T-helper 22 cell (primary cell): ENCODE measurements around the gene RAPGEF4.
"Not testable (repeated sequence)": the region's sequence is repeated elsewhere in the genome, so short reads cannot be mapped to it uniquely, and the experiment has no call there.

Experiments
- DNase-seq: peaks from one replicate; pipeline ENCODE4 v3.0.0-alpha.2; 2020; ENCODE audit warnings: low read depth

Gene RAPGEF4

DNA sequence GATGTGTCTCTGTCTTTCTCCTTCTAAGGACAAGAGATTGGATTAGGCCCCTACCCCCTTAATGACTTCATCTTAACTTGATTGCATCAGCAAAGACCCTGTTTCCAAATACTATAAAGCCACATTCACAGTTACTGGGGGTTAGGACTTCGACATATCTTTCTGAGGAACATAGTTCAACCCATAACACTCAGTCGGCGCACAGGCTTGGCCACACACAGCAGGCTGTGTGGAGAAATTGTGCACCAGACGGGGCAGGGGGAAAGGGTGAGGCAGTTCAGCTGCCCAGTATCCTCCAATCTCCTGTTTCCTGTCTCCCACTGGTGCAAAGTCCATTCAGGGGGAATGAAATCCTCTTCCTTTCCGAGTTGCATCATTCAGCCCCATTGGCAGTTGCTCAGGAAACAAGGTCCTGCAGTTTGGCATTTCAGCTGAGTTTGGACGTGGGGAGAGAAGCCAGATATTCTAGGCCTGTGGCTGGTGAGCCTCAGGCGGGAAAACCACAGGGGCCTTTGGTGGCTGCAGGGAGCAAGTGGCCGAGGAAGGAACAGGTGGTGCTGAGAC lies 9.4 kb upstream of the RAPGEF4 start:
- DNase-seq, result no peak

- no peak for DNase-seq
Observed at GRCh38 chr2:172730411-172730810, 5.2 kb upstream of the RAPGEF4 start.

DNA sequence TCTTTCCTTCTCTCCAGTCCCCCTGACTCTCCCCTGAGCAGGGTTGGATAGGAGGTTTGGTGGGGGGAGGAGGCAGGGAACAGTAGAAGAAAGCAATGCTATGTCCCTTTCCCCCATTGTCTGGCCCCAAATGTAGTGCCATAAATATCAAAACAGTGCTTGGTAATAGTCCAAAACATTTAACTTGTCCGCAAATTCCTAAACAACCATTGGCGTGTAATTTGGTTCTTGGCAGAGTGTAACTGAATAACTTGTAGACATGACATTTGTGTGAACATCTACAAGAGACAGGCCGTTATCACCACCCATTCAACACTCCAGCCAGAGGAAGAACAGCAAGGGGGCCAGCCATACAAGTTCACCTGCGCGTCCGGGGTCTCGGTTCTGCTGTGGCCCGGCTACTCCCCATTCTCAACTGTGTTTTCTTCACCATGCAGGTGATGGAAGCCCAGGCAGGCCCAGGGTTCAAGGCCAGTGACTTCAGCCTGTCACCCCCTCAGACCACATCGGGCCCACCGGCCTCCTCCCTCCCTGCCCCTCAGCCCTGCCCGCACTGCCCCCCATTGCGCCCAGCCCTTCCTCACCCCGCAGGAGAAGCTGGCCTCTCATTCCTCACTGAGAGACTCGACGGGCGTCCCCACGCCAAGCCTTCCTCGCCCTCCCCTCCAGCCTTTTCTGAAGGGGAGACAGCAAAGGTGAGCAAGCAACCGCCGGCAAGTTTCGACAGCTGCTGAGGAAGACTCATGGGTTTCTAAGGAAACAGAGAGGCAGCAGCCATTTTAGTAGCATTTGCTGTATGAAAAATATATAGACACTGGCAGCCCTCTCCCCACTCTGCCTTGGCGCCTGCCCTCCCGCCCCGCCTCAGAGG lies 699 bp upstream of the RAPGEF4 start:
- no peak for DNase-seq

DNA sequence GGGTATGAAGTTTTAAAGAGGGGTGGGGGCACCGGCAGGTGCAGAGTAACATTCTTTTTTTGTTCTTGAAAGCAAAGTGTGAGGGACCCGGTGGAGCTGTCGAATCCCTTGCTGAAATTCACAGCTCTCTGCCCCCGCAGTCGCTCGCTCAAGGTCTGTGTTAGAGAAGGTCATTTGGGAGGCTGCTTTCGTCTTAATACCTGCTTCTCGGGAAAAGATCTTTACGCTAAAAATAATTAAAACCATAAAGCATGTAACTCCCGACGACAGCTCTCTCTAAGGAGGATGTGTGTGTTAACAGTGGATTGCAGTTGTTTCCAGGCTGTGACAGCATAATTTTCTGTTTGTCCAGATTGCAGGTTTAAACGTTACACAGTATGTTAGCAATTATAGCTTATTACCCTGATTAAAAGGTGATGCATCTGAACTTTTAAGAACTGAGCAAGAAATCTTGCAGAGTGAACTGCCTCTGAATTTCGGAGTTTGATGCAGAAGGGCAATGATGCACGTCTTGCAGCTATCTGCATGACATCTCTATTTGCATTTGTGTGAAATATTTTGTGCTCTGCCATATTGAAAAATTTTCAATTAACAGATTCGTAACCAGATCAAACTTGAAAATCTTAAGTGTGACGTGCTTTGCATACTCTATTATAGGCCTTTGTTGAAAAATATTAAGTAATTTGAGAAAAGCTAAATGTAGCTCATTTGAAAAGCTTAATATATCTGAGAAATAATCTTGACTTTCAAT lies 954 bp downstream of the RAPGEF4 start:
- DNase-seq, result no peak

DNA sequence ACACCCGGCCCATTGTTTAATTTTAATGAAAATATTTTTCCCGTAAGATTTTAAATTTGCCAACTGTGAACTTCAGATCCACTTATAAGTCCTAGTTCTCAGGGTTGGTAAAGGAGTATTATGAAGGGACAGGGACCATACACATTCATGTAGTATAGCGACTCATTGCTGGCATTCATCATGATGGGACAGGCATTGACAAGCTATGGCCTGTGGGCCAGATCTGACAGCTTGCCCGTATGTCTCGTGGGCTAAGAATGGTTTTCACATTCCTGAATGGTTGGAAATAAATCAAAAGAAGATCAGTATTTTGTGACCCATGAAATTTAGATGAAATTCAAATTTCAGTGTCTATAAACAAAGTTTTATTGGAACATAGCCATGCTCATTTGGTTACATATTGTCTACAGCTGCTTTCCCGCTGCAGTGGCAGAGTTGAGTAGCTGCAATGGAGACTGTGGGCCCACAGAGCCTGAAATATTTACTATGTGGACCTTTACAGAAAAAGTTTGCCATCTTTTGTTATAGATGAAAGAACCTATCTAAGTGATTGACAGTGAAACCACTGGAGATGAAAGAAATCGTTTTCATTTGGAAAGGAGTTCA lies 4.1 kb downstream of the RAPGEF4 start:
- DNase-seq, result no peak

DNA sequence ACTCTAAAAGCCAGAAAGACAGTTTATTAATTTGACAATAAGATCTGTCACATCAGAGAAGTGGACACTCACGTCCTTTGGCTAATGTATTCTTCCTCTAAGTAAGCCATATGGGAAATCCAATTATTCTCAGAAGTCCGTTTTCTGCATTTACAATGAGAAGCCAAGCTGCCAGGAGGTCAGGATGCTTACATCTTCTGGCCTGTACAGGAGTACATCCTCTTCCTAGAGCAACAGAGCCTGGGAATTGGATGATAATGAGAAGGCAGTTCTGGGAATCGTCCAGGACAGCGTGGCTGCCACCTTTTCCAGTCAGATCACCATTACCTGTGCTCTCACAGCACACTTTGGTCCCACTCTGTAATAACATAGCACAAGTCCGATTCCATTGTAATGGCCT lies 5.2 kb downstream of the RAPGEF4 start:
- DNase-seq, result no peak

GRCh38 chr2:172742931-172743540 lies 7.4 kb downstream of the RAPGEF4 start:
- no peak for DNase-seq

- no peak for DNase-seq
Observed at GRCh38 chr2:172743898-172744297, 8.3 kb downstream of the RAPGEF4 start.

DNA sequence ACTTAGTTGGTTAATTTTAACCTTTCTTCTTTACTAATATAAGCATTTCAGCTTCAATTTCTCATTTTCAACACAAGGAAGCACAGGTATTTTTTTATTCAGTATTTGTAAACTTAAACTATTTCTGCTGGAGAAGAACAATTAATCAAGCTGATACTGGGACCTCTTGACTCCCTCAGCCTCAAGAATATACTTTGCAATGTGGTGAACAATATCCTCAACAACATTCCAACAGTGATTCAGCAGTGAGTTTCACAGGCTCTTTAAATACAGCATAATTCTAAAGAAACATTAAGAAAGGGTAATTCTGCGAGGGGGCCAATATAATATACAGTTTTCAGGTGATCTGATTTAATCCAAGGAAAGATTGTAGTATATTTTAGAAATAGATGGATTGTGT lies 10.0 kb downstream of the RAPGEF4 start:
- DNase-seq, result no peak

DNA sequence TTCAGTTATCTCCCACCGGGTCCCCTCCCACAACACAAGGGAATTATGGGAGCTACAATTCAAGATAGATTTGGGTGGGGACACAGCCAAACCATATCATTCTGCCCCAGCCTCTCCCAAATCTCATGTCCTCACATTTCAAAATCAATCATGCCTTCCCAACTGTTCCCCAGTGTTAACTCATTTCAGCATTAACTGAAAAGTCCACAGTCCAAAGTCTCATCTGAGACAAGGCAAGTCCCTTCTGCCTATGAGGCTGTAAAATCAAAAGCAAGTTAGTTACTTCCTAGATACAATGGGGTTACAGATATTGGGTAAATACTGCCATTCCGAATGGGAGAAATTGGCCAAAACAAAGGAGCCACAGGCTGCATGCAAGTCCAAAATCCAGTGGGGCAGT lies 12.9 kb downstream of the RAPGEF4 start:
- not testable (repeated sequence) for DNase-seq

- DNase-seq, result no peak
Observed at GRCh38 chr2:172749388-172749787, 13.7 kb downstream of the RAPGEF4 start.

DNA sequence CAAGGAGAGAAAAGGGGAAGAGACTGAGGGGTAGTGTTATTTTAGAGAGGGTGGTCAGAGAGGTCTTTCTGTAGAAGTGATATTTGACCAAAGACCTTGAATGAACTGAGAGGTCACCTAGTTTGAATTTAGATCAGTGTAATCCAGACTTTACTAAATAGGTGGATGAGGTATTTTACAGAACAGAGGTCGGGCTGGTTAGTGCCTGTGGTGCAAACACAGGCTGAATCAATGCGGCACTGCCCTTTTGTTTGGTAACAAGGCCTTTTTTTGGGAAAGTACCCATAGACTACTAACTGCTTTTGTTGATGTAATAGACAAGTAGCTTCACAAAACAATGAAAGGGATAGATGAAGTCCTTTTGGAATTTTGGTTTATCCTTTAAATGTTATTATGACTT lies 15.9 kb downstream of the RAPGEF4 start:
- no peak for DNase-seq

DNA sequence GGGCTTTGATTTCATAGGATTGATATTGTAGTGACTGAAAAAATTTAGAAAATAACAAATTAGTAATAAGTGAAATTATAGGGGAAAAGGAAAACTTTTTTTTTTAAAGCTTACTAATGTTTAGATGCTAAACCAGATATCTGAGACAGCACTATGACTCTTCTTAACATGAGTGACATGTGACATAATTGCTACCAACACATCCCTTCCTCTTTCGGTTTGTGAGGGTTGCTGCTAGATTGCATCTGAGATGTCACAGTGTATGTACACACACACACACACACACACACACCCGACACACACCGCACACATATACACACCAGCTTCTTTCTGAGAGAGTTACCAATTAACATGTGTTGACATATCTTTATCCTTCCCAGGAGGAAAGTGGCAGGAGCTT lies 18.0 kb downstream of the RAPGEF4 start:
- DNase-seq, result no peak

- DNase-seq, result no peak
Observed at GRCh38 chr2:172759441-172759840, 23.8 kb downstream of the RAPGEF4 start.

GRCh38 chr2:172761306-172761705 lies 25.7 kb downstream of the RAPGEF4 start:
- no peak for DNase-seq

DNA sequence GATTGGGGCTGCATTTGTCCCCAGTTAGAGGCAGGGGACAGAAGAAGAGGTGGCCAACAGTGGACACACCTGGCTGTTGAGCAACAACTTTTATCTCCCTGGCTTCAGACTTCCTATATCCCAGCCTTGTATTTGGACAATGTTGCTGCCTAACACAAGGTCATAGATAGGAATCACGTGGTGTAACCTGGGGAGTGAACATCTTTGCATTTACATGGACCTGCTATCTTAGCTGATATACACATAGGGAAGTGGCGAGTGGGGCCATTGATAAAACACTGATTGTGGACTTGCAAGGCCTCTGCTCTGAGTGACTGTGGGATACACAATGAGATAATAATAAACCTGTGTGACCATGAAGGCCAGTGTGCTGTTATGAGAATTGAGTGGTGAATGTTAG lies 26.9 kb downstream of the RAPGEF4 start:
- no peak for DNase-seq

GRCh38 chr2:172763079-172763478 lies 27.4 kb downstream of the RAPGEF4 start:
- DNase-seq, result no peak

DNA sequence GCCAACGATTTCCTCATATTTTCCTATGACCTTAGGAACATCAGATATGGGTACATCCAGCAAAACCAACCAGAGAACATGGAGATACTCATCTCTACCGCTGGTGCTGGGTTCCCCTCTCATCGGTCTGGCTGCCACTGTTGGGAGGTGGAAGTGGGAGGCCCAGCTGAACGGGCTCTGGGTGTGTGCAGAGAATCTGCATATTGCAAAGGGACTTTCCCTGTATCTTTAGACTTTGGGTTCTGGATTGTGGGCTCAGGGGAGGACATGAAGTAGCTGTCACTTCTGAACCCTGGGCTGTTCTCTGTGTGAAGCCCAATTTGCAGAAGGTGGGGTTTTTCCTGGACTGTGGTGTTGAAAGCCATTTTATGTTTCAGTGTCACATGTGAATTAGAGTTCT lies 30.0 kb downstream of the RAPGEF4 start:
- DNase-seq, result no peak

- DNase-seq, result no peak
Observed at GRCh38 chr2:172768401-172768800, 32.8 kb downstream of the RAPGEF4 start.

GRCh38 chr2:172769879-172770278 lies 34.2 kb downstream of the RAPGEF4 start:
- DNase-seq, result no peak

DNA sequence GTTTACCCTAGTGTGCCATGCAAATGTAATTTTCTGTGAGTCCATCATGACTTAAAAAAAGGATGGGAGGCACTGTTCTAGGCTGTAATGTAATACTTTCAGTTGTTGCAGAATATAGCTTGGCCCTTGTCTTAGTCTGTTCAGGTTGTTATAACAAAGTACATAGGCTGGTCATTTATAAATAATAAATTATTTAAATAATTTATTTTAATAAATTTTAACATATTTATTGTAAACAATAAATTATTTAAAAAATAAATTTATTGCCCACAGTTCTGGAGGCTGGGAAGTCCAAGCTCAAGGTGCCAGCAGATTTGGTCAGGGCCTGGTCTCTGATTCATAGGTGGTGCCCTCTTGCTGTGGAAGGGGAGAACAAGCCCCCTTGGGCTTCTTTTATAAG lies 35.2 kb downstream of the RAPGEF4 start:
- no peak for DNase-seq

DNA sequence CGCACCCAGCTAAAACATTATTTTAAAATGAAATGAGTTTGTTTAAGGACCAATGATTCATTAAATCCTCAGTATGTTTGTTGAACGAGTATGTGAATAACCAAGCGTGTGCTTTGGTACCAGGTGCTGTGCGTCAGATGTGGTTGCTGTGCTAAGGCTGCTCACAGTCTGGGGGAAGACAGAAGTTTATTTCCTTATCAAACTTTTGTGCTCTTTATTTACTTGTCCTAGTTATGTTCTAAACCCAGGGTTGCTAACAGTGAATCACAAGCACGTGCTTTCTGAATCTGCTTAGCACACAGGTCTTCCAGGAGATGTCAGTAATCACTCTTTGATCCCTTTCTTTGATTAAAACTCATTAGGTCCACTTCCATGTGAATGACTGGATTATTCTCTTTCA lies 37.0 kb downstream of the RAPGEF4 start:
- no peak for DNase-seq
